ENCODE data around the gene PLEKHF1.
"Not testable (repeated sequence)": the region's sequence is repeated elsewhere in the genome, so short reads cannot be mapped to it uniquely, and the experiment has no call there.

Gene PLEKHF1

GRCh38 chr19:29665215-29665825 is at the start of gene PLEKHF1:
Gene PLEKHF1, plus strand, starts transcription at chr19:29665461. Its CDS starts 8,379 bp downstream, at chr19:29673840.
- peak; percentile 68 for DNase-seq (ENCODE audit: low read depth)

GRCh38 chr19:29615891-29616425 is 49.3 kb upstream of the PLEKHF1 start:
- no peak for DNase-seq (ENCODE audit: low read depth)

GRCh38 chr19:29616541-29616940 is 48.7 kb upstream of the PLEKHF1 start:
- DNase-seq (ENCODE audit: low read depth), result no peak

GRCh38 chr19:29617366-29618266 is 47.6 kb upstream of the PLEKHF1 start:
- DNase-seq (ENCODE audit: low read depth), result no peak

GRCh38 chr19:29618434-29618833 is 46.8 kb upstream of the PLEKHF1 start:
- DNase-seq (ENCODE audit: low read depth), result no peak

- DNase-seq (ENCODE audit: low read depth), result no peak
Measured at GRCh38 chr19:29618871-29619270, 46.4 kb upstream of the PLEKHF1 start.

- peak; percentile 56 for DNase-seq (ENCODE audit: low read depth)
Measured at GRCh38 chr19:29620931-29621351, 44.3 kb upstream of the PLEKHF1 start.

- DNase-seq (ENCODE audit: low read depth), result no peak
Measured at GRCh38 chr19:29622166-29623070, 42.8 kb upstream of the PLEKHF1 start.

- no peak for DNase-seq (ENCODE audit: low read depth)
Measured at GRCh38 chr19:29623726-29624488, 41.4 kb upstream of the PLEKHF1 start.

GRCh38 chr19:29624489-29625185 is 40.6 kb upstream of the PLEKHF1 start:
- DNase-seq (ENCODE audit: low read depth), result no peak

- DNase-seq (ENCODE audit: low read depth), result no peak
Measured at GRCh38 chr19:29625186-29625651, 40.0 kb upstream of the PLEKHF1 start.

- no peak for DNase-seq (ENCODE audit: low read depth)
Measured at GRCh38 chr19:29626386-29626785, 38.9 kb upstream of the PLEKHF1 start.

- not testable (repeated sequence) for DNase-seq (ENCODE audit: low read depth)
Measured at GRCh38 chr19:29626832-29627231, 38.4 kb upstream of the PLEKHF1 start.

- DNase-seq (ENCODE audit: low read depth), result no peak
Measured at GRCh38 chr19:29628661-29629385, 36.4 kb upstream of the PLEKHF1 start.

- DNase-seq (ENCODE audit: low read depth), result no peak
Measured at GRCh38 chr19:29629836-29630534, 35.3 kb upstream of the PLEKHF1 start.

- no peak for DNase-seq (ENCODE audit: low read depth)
Measured at GRCh38 chr19:29630655-29631054, 34.6 kb upstream of the PLEKHF1 start.

- no peak for DNase-seq (ENCODE audit: low read depth)
Measured at GRCh38 chr19:29631450-29631849, 33.8 kb upstream of the PLEKHF1 start.

GRCh38 chr19:29634002-29634401 is 31.3 kb upstream of the PLEKHF1 start:
- DNase-seq (ENCODE audit: low read depth), result no peak
